Skin epidermis (tissue), 12 donors: ENCODE measurements around the gene GAS1.

ENCODE experiments used
- H3K27ac ChIP-seq, 21 experiments: fragments of 200-600 bp; sonication (generic) in 11 of 21; one replicate each; pipeline ENCODE4 v1.5.0; 2020; ENCODE audit warnings: mild to moderate bottlenecking in 3 of 21, inconsistent platforms in 2 of 21, moderate library complexity in 2 of 21
- H3K4me3 ChIP-seq, 7 experiments: fragments of 200-600 bp; sonication (generic) in 2 of 7; one replicate each; pipeline ENCODE4 v1.5.0; 2020; ENCODE audit warnings: inconsistent platforms in 2 of 7, mild to moderate bottlenecking in 2 of 7, moderate library complexity in 1 of 7

Gene GAS1, protein sequence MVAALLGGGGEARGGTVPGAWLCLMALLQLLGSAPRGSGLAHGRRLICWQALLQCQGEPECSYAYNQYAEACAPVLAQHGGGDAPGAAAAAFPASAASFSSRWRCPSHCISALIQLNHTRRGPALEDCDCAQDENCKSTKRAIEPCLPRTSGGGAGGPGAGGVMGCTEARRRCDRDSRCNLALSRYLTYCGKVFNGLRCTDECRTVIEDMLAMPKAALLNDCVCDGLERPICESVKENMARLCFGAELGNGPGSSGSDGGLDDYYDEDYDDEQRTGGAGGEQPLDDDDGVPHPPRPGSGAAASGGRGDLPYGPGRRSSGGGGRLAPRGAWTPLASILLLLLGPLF

DNA sequence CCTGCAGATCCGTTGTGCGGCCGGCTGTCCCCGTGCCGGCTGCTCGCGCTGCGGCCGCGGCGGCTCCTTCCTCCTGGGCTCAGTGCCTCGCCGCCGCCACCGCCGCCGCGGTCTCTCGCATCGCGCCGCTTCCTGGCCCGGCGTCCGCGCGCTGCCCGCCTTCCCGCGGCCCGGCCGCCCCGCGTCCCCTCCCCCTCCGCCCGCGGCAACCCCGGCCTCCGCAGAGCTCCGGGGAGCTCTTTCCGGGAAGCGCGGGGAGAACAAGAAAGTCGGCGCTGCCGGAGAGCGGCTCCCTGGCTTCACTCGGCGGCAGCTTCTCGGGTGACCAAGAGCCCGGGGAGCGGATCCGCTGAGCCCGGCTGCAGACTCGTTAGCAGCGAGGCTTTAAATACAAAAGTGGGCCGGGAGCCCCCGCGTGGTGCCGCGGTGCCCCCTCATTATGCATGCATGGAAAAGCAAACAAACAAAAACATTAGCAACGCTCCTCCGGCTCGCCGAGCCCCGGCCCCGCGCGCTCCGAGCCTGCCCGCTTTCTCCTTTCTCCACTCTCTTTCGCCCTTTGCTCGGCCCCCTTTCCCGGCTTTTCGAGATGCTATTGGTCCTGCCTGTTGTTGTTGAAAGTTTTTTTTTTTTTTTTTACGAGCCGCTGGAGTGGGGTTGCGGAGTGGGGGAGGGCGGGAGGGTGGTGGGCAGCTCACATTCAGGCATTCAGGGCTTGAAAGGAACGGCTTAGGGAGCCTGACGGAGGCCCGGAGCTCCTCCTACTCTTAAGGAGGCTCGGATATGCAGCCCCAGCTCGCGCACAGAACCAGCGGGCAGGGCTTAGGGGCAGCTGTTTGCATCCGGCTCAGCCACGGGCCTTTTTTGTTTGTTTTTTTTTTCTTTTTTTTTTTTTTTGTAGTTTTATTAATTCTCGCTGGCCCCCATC is at the start of gene GAS1:
TSS of gene GAS1 (minus strand) at position 361 of the 928 bp plus-strand sequence. CDS start 727 bp downstream, outside the sequence.
- H3K4me3 ChIP-seq: peak within 1 kb of the TSS; percentile 57 to 85 (median 72)
- peak within 1 kb of the TSS; percentile 14 to 96 (median 88) for H3K27ac ChIP-seq

DNA sequence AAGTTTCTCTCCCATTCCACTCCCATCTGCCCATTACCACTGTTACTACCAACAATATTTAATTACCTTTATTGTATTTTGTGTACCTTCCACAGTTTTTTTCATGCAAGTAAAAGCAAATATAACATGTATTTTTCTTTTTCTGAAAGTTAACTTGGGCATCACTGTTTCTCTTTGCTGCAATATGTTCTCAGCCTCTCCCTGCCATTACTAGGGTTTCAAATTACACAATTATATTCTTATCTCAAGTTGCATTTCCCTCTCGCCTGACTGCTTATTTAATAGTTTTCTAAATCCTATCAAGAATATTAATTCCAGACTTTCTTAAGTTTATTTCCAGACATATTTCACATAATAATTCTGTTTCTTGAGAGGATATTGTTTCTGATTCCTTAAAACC is 46.9 kb upstream of the GAS1 start:
- no peak overlapping the region for H3K4me3 ChIP-seq

DNA sequence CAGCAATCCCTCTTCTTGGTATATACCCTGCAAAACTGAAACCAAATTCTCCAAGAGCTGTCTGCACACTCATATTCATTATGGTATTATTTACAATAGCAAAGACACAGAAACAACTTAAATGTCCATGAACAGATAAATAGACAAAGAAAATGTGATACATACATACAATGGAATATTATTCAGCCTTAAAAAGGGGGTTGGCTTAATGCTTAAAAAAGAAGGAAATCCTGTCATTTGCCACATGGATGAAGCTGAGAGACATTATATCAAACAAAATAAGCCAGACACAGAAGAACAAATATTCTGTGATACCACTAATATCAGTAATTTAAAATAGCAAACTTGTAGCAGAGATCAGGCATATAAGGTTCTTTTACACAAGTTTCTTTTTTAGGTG is 46.5 kb upstream of the GAS1 start:
- no peak overlapping the region for H3K27ac ChIP-seq
- no peak overlapping the region for H3K4me3 ChIP-seq

More for the DNA sequence above, 46.9 kb upstream of the GAS1 start:
- H3K27ac ChIP-seq: no peak overlapping the region

DNA sequence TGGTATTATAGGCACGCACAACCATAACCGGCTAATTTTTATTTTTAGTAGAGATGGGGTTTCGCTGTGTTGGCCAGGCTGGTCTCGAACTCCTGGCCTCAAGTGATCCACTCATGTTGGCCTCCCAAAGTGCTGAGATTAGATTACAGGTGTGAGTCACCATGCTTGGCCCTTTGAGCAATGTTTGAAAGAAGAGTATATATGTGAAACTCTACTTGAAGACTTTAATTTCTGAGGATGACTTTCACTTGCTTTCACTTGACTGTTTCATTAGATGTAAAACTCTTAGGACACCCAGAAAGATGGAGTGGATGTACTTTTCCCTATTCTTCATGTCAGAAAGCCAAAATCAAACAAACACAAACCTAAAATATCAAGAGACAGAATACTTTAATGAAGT is 43.8 kb upstream of the GAS1 start:
- H3K27ac ChIP-seq: no peak overlapping the region
- H3K4me3 ChIP-seq: no peak overlapping the region

DNA sequence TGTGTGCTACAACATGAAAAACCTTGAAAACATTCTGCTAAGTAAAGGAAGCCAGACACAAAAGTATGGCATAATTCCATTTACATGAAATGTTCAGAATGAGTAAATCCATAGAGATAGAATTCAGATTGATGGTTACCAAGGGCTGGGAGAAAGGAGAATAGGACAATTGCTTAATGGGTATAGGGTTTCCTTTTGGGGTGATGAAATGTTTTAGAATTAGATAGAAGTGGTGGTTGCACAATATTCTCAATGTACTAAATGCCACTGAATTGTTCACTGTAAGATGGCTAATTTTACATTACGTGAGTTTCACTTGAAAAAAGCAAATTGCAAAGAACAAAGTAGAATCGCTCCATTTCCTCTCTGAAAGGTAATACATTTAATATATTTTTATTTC is 43.0 kb upstream of the GAS1 start:
- Histone ChIP-seq H3K27ac (no peak overlapping the region), H3K4me3 (no peak overlapping the region)

DNA sequence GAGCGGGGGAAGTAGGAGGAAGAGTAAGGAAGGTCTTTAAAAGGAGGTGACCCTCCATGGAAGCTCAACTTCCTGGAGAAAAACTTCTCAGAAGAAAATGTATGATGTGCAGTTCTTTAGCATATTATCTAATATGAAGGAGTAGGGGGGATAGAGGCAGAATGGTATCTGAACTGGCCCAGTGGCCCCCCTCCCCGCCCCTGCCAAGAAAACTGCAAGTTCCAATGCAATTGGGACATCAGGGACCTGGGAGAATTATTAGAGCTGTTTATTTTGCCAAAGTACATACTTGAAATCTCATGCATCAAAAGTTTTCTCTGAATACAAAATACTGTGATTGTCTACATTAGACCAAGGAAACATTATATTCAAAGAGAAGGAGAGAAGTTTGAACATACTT is 40.6 kb upstream of the GAS1 start:
- Histone ChIP-seq H3K27ac (no peak overlapping the region), H3K4me3 (no peak overlapping the region)

DNA sequence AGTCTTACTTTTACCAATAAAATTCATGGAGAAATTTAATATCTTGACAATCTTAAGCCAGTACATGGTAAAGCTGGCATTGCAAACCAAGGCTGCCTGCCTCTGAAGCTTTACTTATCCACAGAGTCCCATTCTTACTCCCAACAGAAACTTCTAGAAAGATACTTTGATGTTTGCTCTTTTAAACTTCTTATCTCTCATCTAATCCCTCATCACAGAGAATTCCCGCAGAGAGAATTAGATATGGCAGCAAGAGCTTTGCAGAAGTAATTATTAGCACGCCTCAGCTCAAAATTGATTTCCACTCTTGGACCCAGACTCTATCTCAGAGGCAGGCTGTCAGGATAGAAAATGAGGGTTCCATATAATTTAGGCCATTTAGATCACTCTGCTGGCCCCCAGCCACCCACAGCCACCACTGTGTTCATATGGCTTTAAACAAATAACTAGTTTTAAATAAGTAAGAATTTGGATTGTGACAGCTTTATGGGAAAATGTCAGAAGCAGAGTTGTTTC is 37.9 kb upstream of the GAS1 start:
- no peak overlapping the region for H3K27ac ChIP-seq
- H3K4me3 ChIP-seq: no peak overlapping the region

DNA sequence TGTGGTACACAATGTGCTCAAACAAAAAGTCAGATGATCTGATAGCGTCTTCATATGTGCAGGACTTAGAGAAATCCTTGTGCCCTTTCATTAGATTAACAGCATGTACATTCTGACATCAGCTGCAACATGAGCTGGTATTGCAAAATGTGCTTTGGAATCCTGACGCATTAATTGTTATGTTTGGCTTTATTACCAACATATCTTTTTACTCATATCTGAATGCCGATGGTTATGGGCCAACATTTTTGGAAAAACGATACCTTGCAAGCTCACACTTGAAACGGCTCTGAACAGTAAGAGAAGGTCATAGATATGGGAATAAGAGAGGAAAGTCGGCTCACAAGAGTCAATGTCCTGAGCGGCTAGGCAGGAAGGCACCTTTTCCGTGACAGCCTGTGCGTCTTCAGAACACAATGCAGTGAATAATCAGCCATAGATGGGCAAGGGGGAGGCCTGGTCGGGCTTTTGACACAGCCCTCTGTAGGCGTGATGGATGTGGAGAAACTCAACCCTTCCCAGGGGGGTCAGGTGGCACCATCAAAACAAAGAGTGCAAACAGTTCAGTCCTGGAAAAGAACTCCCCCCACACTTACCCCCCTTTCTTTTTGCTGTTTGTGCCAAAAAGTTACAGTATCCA is 36.4 kb upstream of the GAS1 start:
- peak overlapping the region in 13 of 21 experiments; percentile 6 to 65 (median 51) for H3K27ac ChIP-seq
- H3K4me3 ChIP-seq: no peak overlapping the region

DNA sequence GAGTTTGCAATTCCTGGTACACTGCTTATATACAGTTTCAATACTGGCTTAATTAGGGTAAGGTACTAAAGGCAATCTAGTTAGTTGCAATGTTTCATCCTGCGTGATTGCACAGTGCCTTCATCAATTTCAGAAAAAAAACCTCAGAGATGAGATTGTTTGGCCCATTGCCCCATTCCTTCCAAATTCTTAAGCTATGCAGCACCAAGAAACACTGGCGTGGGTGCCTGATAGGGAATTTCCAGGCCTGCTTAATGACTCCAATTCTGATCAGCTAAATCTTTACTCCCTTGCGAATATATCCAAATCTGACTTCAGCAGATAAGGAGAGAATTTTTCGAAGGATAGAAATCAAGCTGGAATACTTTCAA is 35.9 kb upstream of the GAS1 start:
- peak overlapping the region in 9 of 21 experiments; percentile 3 to 63 (median 45) for H3K27ac ChIP-seq
- no peak overlapping the region for H3K4me3 ChIP-seq

DNA sequence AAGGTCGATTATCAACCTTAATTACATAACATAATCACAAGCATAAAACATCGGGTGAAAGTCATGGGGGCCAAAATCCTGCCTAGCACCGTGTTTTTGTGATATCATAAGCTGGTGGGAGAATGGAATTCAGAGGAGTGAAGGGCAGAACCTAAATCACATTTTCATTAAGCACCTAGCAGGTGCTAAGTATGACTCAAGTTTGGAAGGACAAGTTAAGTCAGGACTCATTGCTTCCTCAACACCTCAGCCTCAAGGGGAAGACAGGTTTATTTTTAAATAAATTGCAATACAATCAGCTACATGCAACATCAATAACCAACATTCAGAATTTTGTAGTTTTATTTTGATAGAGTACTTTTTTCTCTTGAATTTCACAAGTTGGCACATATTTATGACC is 33.5 kb upstream of the GAS1 start:
- peak overlapping the region in 1 of 21 experiments; percentile 10 for H3K27ac ChIP-seq

DNA sequence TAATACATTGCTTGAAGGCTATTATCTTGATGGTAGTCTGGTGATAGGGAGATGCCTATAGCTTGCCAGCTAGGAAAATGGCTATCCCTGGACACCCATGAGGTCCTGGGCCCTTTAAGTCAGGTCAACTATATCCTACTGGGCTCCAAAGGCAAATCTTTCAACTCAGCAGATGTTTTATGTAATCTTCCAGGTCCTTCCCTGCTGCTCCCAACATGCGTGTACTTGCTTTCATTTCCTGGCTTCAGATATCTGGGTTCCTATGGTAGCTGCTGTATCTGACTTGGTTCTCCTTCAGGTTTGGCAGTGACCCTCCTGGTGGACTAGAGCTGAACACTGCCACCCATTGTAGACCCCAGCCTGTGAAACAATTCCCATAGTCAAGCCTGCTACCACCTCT is 32.4 kb upstream of the GAS1 start:
- Histone ChIP-seq H3K27ac (peak overlapping the region in 1 of 21 experiments; percentile 11), H3K4me3 (no peak overlapping the region)

More for the DNA sequence above, 33.5 kb upstream of the GAS1 start:
- no peak overlapping the region for H3K4me3 ChIP-seq

DNA sequence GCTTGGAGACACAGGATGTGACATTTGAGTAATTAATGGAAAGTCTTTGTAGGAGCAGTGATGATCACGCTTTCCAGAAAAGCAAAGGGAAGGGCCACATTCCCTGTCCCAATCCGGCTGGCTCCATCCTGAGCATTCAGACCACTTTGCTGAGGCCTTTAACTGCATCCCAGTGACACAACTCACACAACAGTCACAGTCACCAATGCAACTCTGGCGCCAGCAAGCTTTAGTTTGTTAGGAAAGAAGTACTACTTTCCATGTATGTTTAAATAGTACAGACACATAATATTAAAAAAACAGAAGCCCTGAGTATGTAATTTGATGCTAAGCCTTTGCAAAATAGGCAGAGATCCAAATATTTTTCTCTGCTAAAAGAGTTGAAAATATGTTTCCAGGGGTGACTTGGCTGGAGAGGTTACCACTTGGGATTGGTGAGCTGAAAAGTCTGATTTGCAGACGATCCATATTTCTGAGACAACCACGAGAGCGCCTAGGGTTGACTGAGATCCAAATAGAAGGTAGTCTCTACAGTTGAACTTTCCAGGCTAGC is 31.7 kb upstream of the GAS1 start:
- Histone ChIP-seq H3K4me3 (no peak overlapping the region), H3K27ac (peak overlapping the region in 1 of 21 experiments; percentile 11)

DNA sequence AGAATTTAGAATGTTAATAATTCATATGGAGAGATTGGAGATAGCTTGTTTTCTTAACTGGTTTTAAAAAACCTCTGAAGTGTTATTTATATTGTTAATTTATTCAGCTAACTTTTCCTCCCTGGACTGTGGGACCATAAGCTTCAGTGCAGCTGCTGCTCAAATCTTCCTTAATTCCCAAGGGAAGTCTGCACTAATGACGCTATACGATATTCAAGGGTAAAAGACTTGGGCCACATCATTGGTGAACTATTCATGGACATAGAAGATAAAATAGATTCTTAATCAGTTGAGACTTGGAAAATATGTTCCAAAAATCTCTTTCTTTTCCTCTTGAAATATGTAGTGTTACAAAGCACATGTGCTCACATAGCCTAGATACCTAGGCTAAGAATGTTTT is 31.1 kb upstream of the GAS1 start:
- Histone ChIP-seq H3K4me3 (no peak overlapping the region), H3K27ac (peak overlapping the region in 1 of 21 experiments; percentile 70)

DNA sequence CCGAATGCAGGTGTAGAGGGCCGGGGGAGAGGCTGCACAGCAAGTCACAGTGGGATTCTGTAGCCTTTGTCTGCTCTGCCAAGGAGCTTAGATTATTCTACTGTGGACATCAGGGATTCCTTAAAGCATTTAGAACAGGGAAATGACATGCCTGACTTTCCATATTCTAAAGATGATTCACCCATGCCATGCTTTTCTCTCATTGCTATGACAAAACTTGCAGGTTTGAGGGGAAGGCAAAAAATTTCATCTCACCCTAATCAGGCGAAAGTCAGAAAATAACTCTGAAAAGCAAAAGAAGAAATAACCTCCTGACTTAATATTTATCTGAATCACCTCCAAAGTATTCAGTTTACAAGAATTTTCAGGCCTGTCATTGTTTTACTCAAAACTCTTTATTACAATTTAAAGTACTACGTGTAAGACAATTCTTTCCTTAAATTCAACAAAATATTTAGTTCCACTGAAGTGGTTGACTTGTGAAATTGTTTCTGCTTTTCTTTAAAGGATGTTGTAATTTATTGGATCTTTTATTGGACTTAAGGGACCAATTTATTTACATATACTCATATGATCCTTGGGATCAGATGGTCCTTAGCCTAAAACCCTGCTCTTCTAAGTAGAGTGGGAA is 30.0 kb upstream of the GAS1 start:
- H3K27ac ChIP-seq: peak overlapping the region in 8 of 21 experiments; percentile 15 to 70 (median 46)

DNA sequence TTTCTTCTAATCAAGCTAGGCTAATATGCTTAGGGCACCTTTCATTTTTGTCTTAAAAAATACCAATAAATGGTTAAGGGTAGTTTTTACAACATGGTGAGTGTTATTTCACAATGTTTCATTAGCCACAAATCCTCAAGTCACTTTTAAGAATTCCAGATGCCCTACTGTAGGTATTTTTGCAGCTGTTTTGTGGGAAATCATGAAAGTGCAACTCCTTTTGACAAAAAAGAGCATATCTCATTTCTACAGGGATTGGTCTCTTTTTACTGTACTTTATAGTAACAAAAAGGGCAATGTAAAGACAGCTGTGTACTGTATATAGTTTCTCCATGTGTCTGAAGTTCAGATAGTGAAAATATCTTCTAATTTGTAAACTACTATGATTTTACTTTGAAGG is 28.3 kb upstream of the GAS1 start:
- H3K27ac ChIP-seq: peak overlapping the region in 5 of 21 experiments; percentile 8 to 70 (median 33)
- no peak overlapping the region for H3K4me3 ChIP-seq

More for the DNA sequence above, 30.0 kb upstream of the GAS1 start:
- no peak overlapping the region for H3K4me3 ChIP-seq

DNA sequence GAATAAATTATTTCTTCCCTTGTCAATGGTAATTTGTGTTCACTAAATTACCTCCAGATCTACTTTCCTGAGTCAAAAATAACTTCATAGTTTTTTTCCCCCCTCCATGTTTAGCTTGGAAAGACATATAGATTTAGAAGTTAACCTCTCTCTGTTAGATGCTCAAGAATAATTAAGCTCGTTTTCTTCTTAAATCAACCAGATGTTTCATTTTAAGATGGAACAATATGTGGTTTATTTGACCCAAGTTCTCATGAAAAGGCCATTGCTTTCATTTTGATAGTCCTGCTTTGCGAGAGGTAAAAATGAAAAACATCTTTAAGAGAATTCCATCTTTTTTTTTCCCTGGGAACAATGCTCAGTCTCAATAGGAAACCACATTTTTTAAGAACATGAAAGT is 27.7 kb upstream of the GAS1 start:
- H3K27ac ChIP-seq: peak overlapping the region in 6 of 21 experiments; percentile 4 to 70 (median 27)
- H3K4me3 ChIP-seq: no peak overlapping the region

DNA sequence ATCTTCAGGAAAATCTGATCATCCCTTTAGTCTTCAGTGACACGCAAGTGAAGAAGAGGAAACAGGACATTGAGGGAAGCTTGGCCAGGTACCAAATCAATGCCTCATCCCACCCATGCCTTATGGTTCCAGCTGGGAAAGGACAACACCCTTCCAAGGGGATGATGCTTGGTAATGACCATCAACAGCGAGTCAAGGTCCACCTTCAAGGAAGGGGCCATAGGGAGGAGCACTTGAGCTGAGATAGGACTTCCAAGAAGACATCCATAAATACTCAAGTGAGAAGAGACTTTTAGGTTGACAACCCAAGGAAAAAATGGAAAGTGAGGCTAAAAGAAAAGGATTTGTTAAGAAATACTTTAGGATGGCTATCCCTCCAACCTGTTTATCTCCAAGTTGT is 27.1 kb upstream of the GAS1 start:
- Histone ChIP-seq H3K27ac (peak overlapping the region in 5 of 21 experiments; percentile 4 to 70 (median 46)), H3K4me3 (no peak overlapping the region)

DNA sequence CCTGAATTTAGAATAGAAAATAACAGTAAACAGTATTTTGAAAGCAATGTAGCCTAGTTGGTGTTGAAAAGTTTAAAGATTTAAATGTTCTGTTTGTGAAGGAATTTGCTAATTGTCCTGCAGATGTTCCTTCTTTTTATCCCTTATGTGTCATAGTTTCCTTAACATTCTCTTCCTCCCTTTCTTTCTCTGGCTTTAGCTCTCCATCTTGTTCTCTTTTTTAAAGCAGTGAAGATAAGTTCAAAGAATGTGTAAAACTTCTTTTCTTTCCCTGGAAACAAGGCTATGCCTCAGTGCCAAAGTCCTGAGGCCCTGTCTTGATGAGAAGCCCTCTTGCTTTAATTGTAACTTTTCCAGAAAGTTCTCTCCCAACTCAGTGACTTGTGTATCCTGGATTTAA is 24.4 kb upstream of the GAS1 start:
- H3K4me3 ChIP-seq: no peak overlapping the region
- peak overlapping the region in 9 of 21 experiments; percentile 6 to 68 (median 19) for H3K27ac ChIP-seq
